ENCODE measurements around the gene ACSL3. TPM values are rescaled to one million over a fixed set of nuclear protein-coding genes. Genes with fewer than 3 reads are reported as not detected.

ACSL3 gene
- total RNA-seq, 1 donor from 2014 or later = 144 TPM

- no peaks in the 10 kb centered on the region for H3K27me3 ChIP-seq (ENCODE audit: insufficient read depth, low read length)
These were observed 18.2 kb downstream of the ACSL3 start for GRCh38 chr2:222878877-222879603.

GRCh38 chr2:222879604-222879933 lies 18.7 kb downstream of the ACSL3 start:
- H3K4me1 Mint-ChIP-seq (ENCODE audit: low read depth, unreplicated experiment) = peaks cover 33% of the 10 kb centered on the region
- DNase-seq (ENCODE audit: low read depth) (no peak), FAIRE-seq (no peak)

More at GRCh38 chr2:222878877-222879603, 18.2 kb downstream of the ACSL3 start:
- Histone ChIP-seq H3K4me3 (ENCODE audit: insufficient read depth, low read depth, low read length) (no peak overlapping the region), H3K4me2 (ENCODE audit: low read length) (peak overlapping the region; percentile 63), H4K20me1 (ENCODE audit: insufficient read depth, low read length) (peaks cover 94% of the 10 kb centered on the region), H3K4me1 (ENCODE audit: insufficient read depth, low read length) (peaks cover 17% of the 10 kb centered on the region), H3K9me3 (ENCODE audit: insufficient read depth, low read depth, low read length) (no peaks in the 10 kb centered on the region), H3K36me3 (ENCODE audit: insufficient read depth, low read length) (no peaks in the 10 kb centered on the region), H3K9ac (ENCODE audit: low read length) (peak overlapping the region; percentile 30), H3K27ac (ENCODE audit: low read depth, low read length) (peak overlapping the region; percentile 23), H2AFZ (ENCODE audit: low read depth, low read length) (no peak overlapping the region), H3K79me2 (ENCODE audit: insufficient read depth, low read length) (peaks cover 98% of the 10 kb centered on the region)
- TF ChIP-seq CTCF (IDR thresholded peaks at IDR 0.05; ENCODE audit: insufficient read depth, low read depth, low read length) = no peak
- no peak for TF ChIP-seq EZH2 (IDR thresholded peaks at IDR 0.05; ENCODE audit: insufficient read depth, low read length)
- Mint-ChIP-seq H3K36me3 (ENCODE audit: low read depth, unreplicated experiment) (no peaks in the 10 kb centered on the region), H3K4me3 (ENCODE audit: unreplicated experiment) (no peak overlapping the region), H3K9me3 (ENCODE audit: unreplicated experiment) (no peaks in the 10 kb centered on the region), H3K27ac (ENCODE audit: unreplicated experiment) (no peak overlapping the region), H3K4me1 (ENCODE audit: low read depth, unreplicated experiment) (peaks cover 28% of the 10 kb centered on the region), H3K27me3 (ENCODE audit: low read depth, unreplicated experiment) (no peaks in the 10 kb centered on the region)
- DNase-seq (ENCODE audit: low read depth) = peak; percentile 65
- FAIRE-seq = peak; percentile 20

More at GRCh38 chr2:222879604-222879933, 18.7 kb downstream of the ACSL3 start:
- no peaks in the 10 kb centered on the region for H3K9me3 Mint-ChIP-seq (ENCODE audit: unreplicated experiment)
- H3K27ac ChIP-seq (ENCODE audit: low read depth, low read length) = peak overlapping the region; percentile 23
- H3K27me3 ChIP-seq (ENCODE audit: insufficient read depth, low read length) = no peaks in the 10 kb centered on the region
- no peaks in the 10 kb centered on the region for H3K36me3 Mint-ChIP-seq (ENCODE audit: low read depth, unreplicated experiment)
- peaks cover 98% of the 10 kb centered on the region for H3K79me2 ChIP-seq (ENCODE audit: insufficient read depth, low read length)
- H3K4me3 Mint-ChIP-seq (ENCODE audit: unreplicated experiment) = no peak overlapping the region
- no peaks in the 10 kb centered on the region for H3K27me3 Mint-ChIP-seq (ENCODE audit: low read depth, unreplicated experiment)
- H3K9me3 ChIP-seq (ENCODE audit: insufficient read depth, low read depth, low read length) = no peaks in the 10 kb centered on the region
- peaks cover 94% of the 10 kb centered on the region for H4K20me1 ChIP-seq (ENCODE audit: insufficient read depth, low read length)
- peak overlapping the region; percentile 63 for H3K4me2 ChIP-seq (ENCODE audit: low read length)
- peak overlapping the region; percentile 30 for H3K9ac ChIP-seq (ENCODE audit: low read length)
- H3K27ac Mint-ChIP-seq (ENCODE audit: unreplicated experiment) = no peak overlapping the region
- TF ChIP-seq EZH2 (IDR thresholded peaks at IDR 0.05; ENCODE audit: insufficient read depth, low read length) (no peak), CTCF (IDR thresholded peaks at IDR 0.05; ENCODE audit: insufficient read depth, low read depth, low read length) (no peak)
- H3K36me3 ChIP-seq (ENCODE audit: insufficient read depth, low read length) = no peaks in the 10 kb centered on the region
- no peak overlapping the region for H2AFZ ChIP-seq (ENCODE audit: low read depth, low read length)
- peaks cover 17% of the 10 kb centered on the region for H3K4me1 ChIP-seq (ENCODE audit: insufficient read depth, low read length)
- no peak overlapping the region for H3K4me3 ChIP-seq (ENCODE audit: insufficient read depth, low read depth, low read length)

Data from astrocyte (in vitro differentiated cells and primary cell).